AG09319 (cell line): ENCODE measurements around the gene TMEM95.

Source experiments
- DNase-seq: peaks from one replicate; pipeline ENCODE4 v3.0.0-alpha.2; 2010; ENCODE audit warnings: low read depth; ENCODE audit errors: extremely low read depth
- TF ChIP-seq, protein P1 (sequence below): IDR thresholded peaks from 2 replicates; pipeline ENCODE4 v1.5.1; 2011; ENCODE audit warnings: low read depth, mild to moderate bottlenecking, inconsistent platforms, low read length, moderate library complexity

The TMEM95 gene

DNA sequence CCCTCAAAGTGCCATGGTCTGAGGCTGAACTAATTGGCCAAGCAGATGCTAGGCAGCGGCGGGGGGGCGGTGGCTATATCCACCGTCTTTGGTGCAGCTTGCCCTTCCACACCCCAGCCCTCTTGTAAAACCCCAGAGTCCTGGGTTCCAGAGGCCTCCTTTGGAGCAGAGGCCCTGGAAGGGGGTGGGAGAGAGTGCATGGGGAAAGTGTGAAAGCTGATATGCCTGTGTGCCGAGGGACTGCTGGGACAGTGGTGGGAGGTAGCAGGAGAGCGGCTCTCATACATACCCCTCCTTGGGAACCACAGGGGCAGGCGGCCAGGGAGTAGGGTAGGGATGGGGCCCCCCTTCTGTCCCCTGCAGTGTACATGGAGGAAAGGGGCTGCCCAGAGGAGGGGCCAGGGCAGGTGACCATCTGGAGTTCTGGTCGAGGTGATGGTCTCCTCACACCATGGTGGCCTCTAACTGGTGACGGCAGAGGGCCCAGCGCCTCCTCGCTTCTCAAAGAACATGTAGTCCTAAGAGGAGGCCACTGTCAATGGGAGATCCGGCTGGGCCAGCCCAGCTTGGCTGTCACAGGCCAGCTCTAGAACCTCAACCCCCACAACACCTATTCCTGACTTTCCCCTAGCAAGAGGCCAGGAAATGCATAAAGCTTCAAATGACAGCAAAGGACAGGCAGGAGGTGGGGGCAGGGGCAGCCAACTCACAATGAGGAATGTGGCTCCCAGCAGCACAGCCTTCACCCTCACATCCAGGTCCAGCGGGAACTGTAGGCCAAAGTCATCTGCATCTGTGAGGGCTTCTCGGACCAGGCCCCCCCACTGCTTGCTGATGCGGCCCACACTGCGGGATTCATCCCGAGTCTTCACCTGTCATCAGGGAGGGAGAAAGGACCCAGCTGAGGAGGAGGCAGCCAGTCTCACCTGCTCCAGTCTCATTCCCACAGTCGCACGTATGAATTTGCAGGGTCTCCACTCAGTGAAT, 35.3 kb downstream of the TMEM95 start:
- no peak for DNase-seq
- TF ChIP-seq, protein P1, sequence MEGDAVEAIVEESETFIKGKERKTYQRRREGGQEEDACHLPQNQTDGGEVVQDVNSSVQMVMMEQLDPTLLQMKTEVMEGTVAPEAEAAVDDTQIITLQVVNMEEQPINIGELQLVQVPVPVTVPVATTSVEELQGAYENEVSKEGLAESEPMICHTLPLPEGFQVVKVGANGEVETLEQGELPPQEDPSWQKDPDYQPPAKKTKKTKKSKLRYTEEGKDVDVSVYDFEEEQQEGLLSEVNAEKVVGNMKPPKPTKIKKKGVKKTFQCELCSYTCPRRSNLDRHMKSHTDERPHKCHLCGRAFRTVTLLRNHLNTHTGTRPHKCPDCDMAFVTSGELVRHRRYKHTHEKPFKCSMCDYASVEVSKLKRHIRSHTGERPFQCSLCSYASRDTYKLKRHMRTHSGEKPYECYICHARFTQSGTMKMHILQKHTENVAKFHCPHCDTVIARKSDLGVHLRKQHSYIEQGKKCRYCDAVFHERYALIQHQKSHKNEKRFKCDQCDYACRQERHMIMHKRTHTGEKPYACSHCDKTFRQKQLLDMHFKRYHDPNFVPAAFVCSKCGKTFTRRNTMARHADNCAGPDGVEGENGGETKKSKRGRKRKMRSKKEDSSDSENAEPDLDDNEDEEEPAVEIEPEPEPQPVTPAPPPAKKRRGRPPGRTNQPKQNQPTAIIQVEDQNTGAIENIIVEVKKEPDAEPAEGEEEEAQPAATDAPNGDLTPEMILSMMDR = no peak

DNA sequence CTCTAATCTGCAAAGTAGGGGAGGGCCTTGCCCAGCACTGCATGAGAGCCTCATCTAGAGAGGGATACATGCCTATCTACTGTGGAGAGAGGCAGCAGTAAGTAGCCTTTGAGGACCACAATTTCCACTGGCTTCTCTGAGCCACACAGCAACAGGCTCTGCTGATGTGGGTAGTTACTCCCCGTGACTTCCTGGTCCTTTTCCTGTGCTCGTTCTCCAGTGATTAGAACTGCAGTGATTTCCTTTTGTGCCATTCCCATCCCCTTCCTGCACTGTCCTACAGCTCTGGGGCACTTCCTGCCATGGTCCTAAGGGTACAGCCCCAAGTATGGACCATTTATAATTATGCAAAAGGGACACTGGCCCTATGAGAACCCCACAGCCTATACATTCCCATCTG, 36.4 kb downstream of the TMEM95 start:
- TF ChIP-seq, protein P1 = no peak
- no peak for DNase-seq

DNA sequence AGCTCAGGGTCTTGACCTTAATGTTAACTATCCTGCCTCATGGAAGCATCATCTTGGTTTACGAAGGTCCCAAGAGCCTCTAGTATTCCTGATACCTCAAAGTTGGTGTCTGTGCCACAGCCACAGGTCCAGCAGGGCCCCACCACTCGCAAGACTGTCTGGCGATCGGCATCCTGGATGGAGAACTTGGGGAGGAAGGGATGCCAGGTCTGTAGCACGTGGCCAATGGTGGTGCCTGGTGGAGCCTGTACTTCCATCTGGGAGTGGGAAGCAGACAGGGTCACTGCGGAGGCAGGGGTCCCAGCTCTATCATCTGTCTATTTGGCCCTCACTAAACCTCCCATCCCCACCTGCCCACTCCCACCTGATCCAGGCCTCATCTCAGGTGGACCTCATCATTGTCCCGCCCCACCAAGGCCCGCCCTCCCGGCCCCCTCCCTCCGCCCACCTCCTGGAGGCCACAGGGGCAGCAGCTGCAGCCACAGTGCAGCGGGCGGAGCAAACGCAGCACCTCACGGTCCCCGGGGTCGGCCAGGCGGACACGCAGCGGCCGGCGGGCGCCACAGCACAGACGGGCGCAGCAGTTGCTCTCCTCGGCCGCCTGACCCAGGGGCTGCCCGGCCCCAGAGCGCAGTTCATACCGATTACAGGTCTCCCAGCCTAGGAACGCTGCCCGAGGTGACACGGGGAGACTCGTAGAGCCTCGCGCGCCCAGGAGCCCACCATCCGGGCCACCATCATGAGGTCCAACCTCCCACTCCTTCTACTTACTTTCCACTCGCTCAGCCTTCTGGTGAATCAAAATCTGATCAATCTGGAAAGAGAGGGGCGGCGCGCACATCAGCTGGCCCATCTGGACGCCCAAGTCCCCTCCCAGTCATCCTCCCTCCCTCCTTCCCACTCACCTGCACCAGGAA, 38.0 kb downstream of the TMEM95 start:
- TF ChIP-seq, protein P1 = no peak
- no peak for DNase-seq

DNA sequence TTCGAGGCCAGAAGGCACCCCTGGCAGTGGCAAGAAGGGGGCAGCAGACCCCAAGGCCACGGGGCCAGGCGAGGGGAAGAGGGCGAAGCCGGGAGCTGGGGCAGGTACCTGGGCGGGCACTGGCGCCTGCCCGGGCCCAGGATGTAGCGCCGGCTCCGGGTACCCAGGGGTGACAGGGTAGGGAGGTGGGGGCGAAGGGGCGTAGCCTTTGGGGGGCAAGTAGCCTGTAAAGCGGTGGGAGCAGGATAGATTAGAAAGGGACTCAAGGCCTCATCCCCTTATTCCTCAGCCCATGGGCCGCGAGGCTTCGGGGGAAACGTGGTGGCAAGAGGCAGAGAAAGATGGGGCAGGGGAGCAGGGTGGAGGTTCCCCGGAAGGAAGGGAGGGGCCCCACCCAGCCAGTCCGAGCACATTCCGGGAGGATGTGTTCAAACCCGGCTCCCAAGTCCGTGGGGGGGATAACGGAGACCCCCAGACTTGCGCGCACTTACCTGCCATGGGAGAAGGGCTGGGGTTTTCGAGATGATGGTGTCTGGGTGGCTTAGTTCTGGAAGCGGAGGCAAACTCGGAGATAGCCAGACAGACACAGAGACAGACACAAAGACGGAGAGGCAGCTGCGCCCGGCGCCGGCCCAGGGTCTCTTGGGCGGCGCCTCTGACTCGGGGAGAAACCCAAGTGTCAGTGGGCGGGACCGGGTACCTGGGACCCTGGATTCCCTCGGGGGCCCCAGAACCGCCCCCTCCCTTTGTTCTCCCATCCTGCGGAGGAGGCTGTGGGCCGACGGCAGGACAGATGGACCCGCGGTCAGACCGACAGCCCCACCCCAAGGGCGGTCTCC, 38.9 kb downstream of the TMEM95 start:
- TF ChIP-seq, protein P1 = 0 out of 2 replicates have a peak, but pooled peaks have one; percentile 9
- DNase-seq = no peak

DNA sequence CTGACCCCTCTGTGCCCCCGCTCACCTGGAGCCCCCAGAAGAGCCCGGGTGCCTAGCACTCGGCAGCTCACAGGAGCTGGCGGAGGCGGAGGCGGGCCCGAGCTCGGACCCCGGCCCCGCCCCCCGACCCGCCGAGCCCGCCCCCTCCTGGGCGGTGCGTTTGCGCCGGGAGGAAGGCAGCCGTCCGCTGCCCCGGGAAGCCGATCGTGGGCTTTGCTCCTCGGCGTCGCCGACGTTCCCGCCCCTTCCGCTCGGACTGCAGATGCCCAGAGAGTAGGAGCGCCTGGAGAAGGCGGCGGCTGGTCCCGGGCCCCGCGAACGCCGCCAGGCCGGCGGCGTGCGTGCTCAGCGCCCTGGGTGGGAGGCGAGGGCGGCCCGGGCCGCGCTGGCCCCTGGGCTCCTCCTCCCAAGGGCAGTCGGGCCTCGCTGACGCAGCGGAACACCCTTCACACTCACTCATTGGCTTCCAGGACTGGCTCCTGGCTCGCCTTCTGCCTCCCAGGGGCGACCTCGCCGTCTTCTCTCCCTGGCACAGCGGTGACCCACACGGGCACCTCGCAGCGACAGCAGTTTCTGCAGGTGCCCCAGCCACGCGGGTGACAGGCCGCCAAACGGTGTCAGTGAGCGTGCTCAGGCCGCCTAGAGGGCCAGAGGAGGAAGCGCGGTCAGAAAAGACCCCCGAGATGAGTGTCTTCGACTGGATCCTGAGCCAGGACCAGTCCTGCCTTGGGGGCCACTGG, 39.7 kb downstream of the TMEM95 start, which contains the start of gene PLSCR3:
TSS of gene PLSCR3 (minus strand) at position 74 of the 740 bp plus-strand sequence. CDS start 415 bp downstream, outside the sequence.
- DNase-seq = peak; percentile 62
- TF ChIP-seq, protein P1 = peak; percentile 38

DNA sequence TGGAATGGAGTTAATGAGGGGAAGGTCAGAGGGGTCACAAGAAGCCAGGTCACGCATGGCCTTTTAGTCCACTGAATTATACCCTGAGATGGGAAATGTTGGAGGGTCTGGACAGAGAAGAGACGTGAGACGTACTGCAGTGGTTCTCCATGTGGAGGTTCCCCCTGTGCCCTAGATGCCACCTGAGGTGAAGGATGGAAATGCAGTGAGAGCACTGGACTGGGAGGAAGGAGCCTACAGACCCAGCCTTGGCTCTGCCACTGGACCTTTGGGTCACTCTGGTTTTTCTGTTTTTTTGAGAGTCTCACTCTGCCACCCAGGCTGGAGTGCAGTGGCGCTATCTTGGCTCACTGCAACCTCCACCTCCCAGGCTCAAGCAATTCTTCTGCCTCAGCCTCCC, 41.2 kb downstream of the TMEM95 start:
- DNase-seq = no peak
- TF ChIP-seq, protein P1 = no peak
